Duodenal mucosa (tissue), 2 donors: ENCODE results near the gene CLRN2.

ENCODE experiments used
- H3K27ac ChIP-seq: one replicate; pipeline ENCODE4 v1.7.0; 2013; ENCODE audit warnings: low read depth, low read length
- H3K27me3 ChIP-seq, 2 donors: one replicate each; pipeline ENCODE4 v1.7.0; 2013; ENCODE audit warnings: low read length in 2 of 2, control low read depth in 1 of 2; ENCODE audit not compliant: insufficient read depth in 2 of 2, control insufficient read depth in 1 of 2
- H3K36me3 ChIP-seq, 2 donors: one replicate each; pipeline ENCODE4 v1.7.0; 2013; ENCODE audit warnings: low read length in 2 of 2, control low read depth in 1 of 2; ENCODE audit not compliant: insufficient read depth in 2 of 2, control insufficient read depth in 1 of 2
- H3K4me1 ChIP-seq, 2 donors: one replicate each; pipeline ENCODE4 v1.7.0; 2013; ENCODE audit warnings: low read length in 2 of 2, control low read depth in 1 of 2; ENCODE audit not compliant: insufficient read depth in 2 of 2, control insufficient read depth in 1 of 2
- H3K4me3 ChIP-seq, 2 donors: one replicate each; pipeline ENCODE4 v1.7.0; 2013; ENCODE audit warnings: low read length in 2 of 2, low read depth in 1 of 2
- H3K9ac ChIP-seq, 2 donors: one replicate each; pipeline ENCODE4 v1.7.0; 2013; ENCODE audit warnings: low read length in 2 of 2, low read depth in 1 of 2
- H3K9me3 ChIP-seq, 2 donors: one replicate each; pipeline ENCODE4 v1.7.0; 2013; ENCODE audit warnings: low read length in 2 of 2, control low read depth in 1 of 2; ENCODE audit not compliant: control insufficient read depth in 1 of 2

CLRN2 gene, protein sequence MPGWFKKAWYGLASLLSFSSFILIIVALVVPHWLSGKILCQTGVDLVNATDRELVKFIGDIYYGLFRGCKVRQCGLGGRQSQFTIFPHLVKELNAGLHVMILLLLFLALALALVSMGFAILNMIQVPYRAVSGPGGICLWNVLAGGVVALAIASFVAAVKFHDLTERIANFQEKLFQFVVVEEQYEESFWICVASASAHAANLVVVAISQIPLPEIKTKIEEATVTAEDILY

DNA sequence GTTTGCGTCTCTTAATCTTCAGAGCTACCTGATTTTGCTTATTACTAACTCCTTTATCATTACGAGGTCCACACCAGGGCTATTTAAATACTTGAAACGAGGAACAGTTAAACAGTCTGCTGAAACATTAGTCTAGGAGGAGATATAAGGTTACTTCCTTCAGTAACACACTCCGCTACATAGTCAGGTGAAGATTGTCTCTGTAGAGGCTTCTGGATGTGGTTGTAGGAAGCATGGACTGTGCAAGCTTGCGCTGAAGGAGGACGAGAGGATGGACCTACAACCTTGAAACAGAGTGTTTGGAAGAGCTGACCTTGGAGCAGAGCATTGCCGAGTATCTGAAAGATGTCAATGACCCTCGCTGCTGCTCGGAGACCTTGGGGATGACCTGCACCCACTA lies at the start of gene CLRN2:
Gene CLRN2, plus strand, starts transcription at position 301 of the 400 bp plus-strand sequence. CDS start 102 bp downstream, outside the sequence.
- Histone ChIP-seq H3K4me3 (no peak within 1 kb of the TSS), H3K9ac (no peak within 1 kb of the TSS)

DNA sequence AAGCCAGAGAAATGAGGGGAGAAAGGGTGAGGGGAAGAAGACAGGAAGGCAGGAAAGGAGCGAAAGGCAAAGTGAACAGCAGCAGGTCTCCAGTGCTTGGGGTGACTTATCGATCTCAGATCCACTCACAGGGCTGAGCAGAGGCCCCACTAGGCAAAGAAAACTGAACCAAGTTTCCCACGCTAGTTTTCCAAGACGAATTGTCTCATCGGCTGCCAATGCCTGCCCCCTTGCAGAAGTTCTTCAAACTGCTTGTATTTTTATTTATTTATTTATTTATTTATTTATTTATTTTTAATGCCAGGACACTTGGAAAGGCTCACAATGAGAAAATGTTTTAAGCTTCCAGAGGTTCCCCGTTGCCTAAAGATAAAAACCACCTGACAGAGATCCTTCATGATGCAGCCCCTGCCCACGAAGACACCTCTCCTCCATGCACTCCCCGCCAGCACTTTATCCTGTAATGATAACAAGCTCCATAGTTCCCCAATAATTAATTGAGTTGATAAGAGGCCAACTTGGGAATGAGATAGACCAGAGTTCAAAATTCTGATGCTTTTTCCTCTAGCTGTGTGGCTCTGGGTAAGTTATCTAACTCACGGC lies 46.2 kb upstream of the CLRN2 start:
- Histone ChIP-seq H3K27ac (no peak overlapping the region), H3K4me1 (no peaks in the 10 kb centered on the region), H3K9ac (no peak overlapping the region)

More for the DNA sequence above, at the start of gene CLRN2:
- H3K27ac ChIP-seq, result no peak within 1 kb of the TSS
- H3K4me1 ChIP-seq, result peaks cover 15 to 22% of the 10 kb centered on the region in 2 donors
- H3K27me3 ChIP-seq, result no peaks in the 10 kb centered on the region
- no peaks in the 10 kb centered on the region for H3K36me3 ChIP-seq
- H3K9me3 ChIP-seq, result no peaks in the 10 kb centered on the region

DNA sequence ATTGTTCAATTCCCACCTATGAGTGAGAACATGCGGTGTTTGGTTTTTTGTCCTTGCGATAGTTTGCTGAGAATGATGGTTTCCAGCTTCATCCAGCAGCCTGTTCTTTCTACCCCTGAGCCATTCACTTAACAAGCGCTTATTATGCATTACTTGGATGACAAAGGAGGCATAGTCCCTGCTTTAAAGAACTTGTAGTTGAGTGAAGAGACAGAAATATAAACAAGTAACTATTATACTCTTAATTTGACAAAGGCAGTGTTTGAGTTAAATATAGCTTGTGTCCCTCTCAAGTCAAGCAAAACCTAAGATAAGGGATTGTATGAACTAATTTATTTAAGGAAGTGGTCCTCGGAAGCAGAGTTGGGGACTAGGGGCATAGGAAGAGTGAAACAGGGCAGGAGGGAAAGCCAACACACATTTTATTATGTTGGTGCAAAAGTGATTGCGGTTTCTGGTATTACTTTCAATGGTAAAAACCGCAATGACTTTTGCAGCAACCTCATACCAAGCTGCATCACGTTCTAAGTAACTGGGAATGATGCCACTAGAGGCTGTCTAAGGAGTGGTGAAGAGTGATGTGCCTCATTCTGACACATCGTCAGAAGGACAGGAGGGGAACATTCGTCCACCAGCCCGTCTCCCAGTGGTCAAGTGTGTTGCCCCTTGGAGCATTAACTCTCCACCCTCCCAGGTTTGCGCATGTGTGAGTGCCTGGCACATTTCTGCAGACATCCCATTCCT lies 44.9 kb upstream of the CLRN2 start:
- Histone ChIP-seq H3K36me3 (no peaks in the 10 kb centered on the region), H3K9me3 (no peaks in the 10 kb centered on the region), H3K27me3 (no peaks in the 10 kb centered on the region), H3K4me3 (no peak overlapping the region), H3K4me1 (no peaks in the 10 kb centered on the region), H3K9ac (no peak overlapping the region), H3K27ac (no peak overlapping the region)

More for the DNA sequence above, 46.2 kb upstream of the CLRN2 start:
- Histone ChIP-seq H3K4me3 (no peak overlapping the region), H3K36me3 (no peaks in the 10 kb centered on the region), H3K27me3 (no peaks in the 10 kb centered on the region), H3K9me3 (no peaks in the 10 kb centered on the region)

DNA sequence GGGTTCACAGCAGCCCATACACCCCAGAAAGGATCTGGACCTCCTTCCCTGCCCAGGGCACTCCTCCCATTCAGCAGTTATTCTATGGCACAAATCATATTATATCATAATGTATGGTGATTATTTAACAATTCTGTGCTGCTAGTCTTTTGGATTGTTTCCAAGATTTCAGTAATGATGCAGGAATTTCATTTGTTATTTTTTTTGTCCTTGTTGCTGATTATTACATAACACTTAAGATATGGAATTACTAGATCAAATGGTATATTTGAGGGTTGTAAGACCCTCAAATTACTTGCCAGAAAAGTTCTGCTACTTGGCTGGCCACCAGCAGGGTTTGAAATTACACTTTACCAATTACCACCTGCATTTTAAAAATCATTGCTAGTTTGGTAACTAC lies 39.5 kb upstream of the CLRN2 start:
- no peaks in the 10 kb centered on the region for H3K36me3 ChIP-seq
- H3K9me3 ChIP-seq, result no peaks in the 10 kb centered on the region
- H3K4me1 ChIP-seq, result no peaks in the 10 kb centered on the region
- H3K27ac ChIP-seq, result no peak overlapping the region
- no peak overlapping the region for H3K9ac ChIP-seq
- no peaks in the 10 kb centered on the region for H3K27me3 ChIP-seq
- no peak overlapping the region for H3K4me3 ChIP-seq

DNA sequence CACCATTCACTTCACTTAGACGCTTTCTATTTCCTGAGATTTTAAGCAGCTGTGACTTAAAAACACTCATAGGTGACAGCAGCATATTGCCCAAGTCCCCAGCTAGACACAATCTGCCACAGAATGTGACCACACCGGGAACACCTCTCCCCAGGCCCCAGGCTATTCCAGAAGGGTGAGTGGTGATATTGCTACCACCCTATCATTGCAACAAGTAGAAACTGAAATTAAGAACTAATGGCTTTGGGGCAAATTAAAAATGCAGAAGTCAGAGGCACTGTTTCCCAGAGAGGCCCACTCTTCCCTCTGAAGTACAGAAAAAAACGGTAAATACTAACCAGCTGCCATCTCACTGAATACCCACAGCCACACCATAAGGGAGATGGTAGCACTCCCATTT lies 38.1 kb upstream of the CLRN2 start:
- H3K36me3 ChIP-seq, result no peaks in the 10 kb centered on the region
- no peak overlapping the region for H3K4me3 ChIP-seq
- H3K27ac ChIP-seq, result no peak overlapping the region

DNA sequence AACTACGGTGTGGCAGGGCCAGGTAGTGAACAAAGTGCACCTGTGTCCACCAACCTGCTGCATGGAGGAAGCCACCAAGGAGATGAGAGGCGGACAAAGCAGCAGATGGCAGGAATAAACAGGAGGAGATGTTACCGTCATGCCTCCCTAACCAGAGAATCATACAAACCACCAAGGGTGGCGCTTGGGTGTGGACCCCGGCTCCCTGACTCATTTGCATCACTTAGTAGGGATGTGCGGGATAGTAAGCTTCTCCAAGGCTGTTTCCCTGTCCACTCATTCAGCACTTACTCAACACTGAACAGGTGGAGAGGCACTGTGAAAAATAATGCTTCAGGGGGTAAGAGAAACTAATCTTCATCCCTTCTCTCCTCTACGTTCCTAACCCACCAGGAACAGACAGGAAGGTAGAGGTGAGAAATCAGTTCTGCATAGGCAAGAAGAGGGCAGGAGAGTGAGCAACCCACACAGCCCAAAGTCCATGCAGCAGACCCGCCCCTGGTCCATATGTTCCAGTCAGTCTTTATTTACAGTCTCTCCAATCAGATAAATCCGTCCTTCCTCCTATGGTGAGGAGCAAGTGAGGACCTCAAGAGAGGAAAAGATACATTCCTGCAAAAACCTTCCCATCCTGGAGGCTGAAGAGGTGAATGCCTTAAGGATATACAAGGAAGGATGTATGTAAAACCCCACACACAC lies 37.0 kb upstream of the CLRN2 start:
- no peaks in the 10 kb centered on the region for H3K27me3 ChIP-seq
- H3K36me3 ChIP-seq, result peaks cover 0 to 3% of the 10 kb centered on the region in 2 donors
- no peak overlapping the region for H3K27ac ChIP-seq
- H3K9ac ChIP-seq, result no peak overlapping the region
- peaks cover 3 to 10% of the 10 kb centered on the region in 2 donors for H3K9me3 ChIP-seq
- no peak overlapping the region for H3K4me3 ChIP-seq
- H3K4me1 ChIP-seq, result no peaks in the 10 kb centered on the region

More for the DNA sequence above, 38.1 kb upstream of the CLRN2 start:
- no peaks in the 10 kb centered on the region for H3K27me3 ChIP-seq
- no peak overlapping the region for H3K9ac ChIP-seq
- no peaks in the 10 kb centered on the region for H3K4me1 ChIP-seq
- H3K9me3 ChIP-seq, result peaks cover 3 to 6% of the 10 kb centered on the region in 2 donors

DNA sequence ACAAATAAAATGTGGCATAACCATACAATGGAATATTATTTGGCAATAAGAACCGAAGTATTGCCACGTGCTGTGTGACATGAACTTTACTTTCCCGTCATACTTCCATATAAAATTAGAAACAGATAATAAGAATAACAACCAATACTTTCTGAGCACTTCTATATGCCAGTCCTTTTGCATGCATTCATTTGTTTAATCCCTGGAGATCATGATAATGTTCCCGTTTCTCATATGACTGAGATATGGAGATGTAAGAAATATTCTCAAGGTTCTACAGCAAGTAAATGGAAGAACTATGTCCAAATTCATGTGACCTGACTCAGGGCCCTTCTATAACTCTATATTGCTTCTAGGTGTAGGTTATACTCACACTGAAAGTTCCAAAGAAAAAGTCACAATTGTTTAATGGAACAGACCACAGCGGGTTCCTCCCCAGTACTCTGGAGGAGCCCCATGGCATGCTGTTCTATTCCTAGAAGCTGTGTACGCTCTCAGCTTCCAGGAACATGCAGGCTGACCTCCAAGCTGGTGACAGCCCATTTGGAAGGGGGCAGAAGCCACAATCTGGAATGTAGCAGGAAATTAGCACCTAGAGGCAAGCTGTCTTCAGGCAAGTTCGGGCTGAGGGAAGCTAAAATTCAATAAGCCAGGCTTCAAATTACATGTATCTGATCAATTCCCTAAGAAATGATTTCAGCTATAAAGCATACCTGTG lies 34.6 kb upstream of the CLRN2 start:
- no peak overlapping the region for H3K27ac ChIP-seq

DNA sequence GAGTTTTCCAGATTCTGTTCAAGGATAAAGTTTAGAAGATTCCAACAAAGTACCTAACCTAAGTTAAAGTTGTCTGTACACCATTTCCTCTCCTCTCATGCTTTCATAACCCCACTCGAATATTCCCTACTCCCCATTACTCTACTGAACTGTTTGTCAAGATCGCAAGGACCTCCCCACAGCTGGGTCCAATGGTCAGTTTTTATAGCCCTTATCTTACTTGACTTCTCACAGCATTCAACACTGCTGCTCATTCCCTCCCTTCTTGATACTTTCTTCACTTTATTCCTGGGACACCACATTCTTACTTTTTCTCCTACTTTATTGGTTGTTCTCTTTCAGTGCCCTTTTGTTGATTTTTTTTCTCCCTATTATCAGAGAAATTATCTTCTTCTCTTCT lies 34.0 kb upstream of the CLRN2 start:
- Histone ChIP-seq H3K4me1 (no peaks in the 10 kb centered on the region), H3K36me3 (peaks cover 2 to 19% of the 10 kb centered on the region in 2 donors)

More for the DNA sequence above, 34.6 kb upstream of the CLRN2 start:
- Histone ChIP-seq H3K9me3 (peaks cover 3 to 12% of the 10 kb centered on the region in 2 donors), H3K27me3 (no peaks in the 10 kb centered on the region), H3K4me1 (no peaks in the 10 kb centered on the region), H3K36me3 (peaks cover 2 to 19% of the 10 kb centered on the region in 2 donors), H3K4me3 (no peak overlapping the region), H3K9ac (no peak overlapping the region)

DNA sequence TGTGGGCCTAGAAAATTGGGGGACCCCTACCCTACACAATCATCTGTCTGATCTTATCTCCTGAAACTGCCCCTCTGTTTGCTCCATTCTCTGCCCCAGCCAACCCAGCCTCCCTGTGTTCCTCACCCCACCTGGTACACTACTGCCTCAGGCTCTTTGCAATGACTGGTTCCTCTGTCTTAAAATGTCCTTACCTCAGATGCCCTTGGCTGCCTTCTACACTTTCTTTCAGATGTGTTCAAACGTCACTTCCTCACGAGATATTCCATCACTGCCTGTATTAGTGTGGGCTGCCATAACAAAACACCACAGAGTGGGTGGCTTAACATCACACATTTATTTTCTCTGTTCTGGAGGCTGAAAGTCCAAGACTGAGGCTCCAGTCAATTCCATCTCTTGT lies 32.2 kb upstream of the CLRN2 start:
- Histone ChIP-seq H3K9me3 (peaks cover 3 to 12% of the 10 kb centered on the region in 2 donors), H3K4me1 (no peaks in the 10 kb centered on the region), H3K4me3 (no peak overlapping the region), H3K27ac (no peak overlapping the region), H3K9ac (no peak overlapping the region), H3K27me3 (no peaks in the 10 kb centered on the region), H3K36me3 (peaks cover 10 to 30% of the 10 kb centered on the region in 2 donors)

More for the DNA sequence above, 34.0 kb upstream of the CLRN2 start:
- Histone ChIP-seq H3K27ac (no peak overlapping the region), H3K27me3 (no peaks in the 10 kb centered on the region), H3K9ac (no peak overlapping the region), H3K4me3 (no peak overlapping the region), H3K9me3 (peaks cover 3 to 12% of the 10 kb centered on the region in 2 donors)
